H1 (cell line): Measurements from ENCODE around the gene CTPS2. TPM values are rescaled to one million over a fixed set of nuclear protein-coding genes. Genes with fewer than 3 reads are reported as not detected.

Experiments used
- MAFK ChIP-seq: IDR thresholded peaks from 2 replicates; pipeline ENCODE4 v1.6.1; 2012; ENCODE audit warnings: low read depth, mild to moderate bottlenecking, improper control_type of control experiment, low read length
- polyA plus RNA-seq, 7 experiments: library from polyadenylated mRNA; depleted of rRNA in 3 of 7; stranded (reverse) in 5 of 7; unstranded in 2 of 7; fragments of >200 nt in 5 of 7; fragments of 200-250 nt in 2 of 7; gene quantifications; 1 replicate in 5 of 7; 2 replicates in 1 of 7; 4 replicates in 1 of 7; pipeline versions ENCODE4 v1.2.1 to v1.2.3, GENCODE V29; 2011 to 2013; ENCODE audit warnings: missing spikeins in 2 of 7, mixed read lengths in 2 of 7
- total RNA-seq: library from RNA; stranded (reverse); fragmentation: NEBNext Ultra II Directional; extraction: Animal tissue kit (Norgen Biotek cat#: 25700); gene quantifications from 2 replicates; pipeline ENCODE4 v1.2.1, GENCODE V29; 2021

The CTPS2 gene
- total and polyA plus RNA-seq, 2 of the 8 experiments (the other 6 are each of a cell fraction or from before 2014, with no cell fraction given) = 17.1 to 34.0 TPM

DNA sequence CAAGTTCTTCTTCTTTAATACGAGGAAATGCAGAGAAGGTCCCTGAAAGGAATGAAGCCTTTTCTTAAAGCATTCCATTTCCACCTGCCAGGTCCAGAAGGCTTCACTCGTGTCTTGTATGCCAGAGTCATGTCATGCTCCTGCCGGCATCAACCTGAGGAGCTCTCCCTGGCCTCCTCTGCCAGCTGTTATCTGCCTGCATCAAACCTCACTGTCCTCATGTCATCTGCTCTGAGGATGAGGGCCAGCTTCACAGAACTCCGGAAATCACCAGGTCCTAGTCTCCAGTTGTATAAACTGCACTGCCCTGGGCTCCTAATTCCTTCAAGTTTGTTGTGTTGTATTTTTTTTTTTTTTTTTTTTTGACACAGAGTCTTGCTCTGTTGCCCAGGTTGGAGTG, 82.6 kb downstream of the CTPS2 start (continued):
- TF ChIP-seq MAFK = no peak
- TF ChIP-seq, all 59 proteins: peak for 0
